NCI-H2227 treated with DMSO at 0.1 percent for 48 hours (cell line): Measurements from ENCODE around the gene GJC2.

Source experiments
- DNase-seq: peaks from one replicate; lab custom pipeline; 2025; lab: John Stamatoyannopoulos, UW

Gene GJC2

DNA sequence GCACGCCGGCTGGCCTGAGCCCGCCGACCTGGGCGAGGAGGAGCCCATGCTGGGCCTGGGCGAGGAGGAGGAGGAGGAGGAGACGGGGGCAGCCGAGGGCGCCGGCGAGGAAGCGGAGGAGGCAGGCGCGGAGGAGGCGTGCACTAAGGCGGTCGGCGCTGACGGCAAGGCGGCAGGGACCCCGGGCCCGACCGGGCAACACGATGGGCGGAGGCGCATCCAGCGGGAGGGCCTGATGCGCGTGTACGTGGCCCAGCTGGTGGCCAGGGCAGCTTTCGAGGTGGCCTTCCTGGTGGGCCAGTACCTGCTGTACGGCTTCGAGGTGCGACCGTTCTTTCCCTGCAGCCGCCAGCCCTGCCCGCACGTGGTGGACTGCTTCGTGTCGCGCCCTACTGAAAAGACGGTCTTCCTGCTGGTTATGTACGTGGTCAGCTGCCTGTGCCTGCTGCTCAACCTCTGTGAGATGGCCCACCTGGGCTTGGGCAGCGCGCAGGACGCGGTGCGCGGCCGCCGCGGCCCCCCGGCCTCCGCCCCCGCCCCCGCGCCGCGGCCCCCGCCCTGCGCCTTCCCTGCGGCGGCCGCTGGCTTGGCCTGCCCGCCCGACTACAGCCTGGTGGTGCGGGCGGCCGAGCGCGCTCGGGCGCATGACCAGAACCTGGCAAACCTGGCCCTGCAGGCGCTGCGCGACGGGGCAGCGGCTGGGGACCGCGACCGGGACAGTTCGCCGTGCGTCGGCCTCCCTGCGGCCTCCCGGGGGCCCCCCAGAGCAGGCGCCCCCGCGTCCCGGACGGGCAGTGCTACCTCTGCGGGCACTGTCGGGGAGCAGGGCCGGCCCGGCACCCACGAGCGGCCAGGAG is 8.6 kb downstream of the GJC2 start:
- no peak for DNase-seq

DNA sequence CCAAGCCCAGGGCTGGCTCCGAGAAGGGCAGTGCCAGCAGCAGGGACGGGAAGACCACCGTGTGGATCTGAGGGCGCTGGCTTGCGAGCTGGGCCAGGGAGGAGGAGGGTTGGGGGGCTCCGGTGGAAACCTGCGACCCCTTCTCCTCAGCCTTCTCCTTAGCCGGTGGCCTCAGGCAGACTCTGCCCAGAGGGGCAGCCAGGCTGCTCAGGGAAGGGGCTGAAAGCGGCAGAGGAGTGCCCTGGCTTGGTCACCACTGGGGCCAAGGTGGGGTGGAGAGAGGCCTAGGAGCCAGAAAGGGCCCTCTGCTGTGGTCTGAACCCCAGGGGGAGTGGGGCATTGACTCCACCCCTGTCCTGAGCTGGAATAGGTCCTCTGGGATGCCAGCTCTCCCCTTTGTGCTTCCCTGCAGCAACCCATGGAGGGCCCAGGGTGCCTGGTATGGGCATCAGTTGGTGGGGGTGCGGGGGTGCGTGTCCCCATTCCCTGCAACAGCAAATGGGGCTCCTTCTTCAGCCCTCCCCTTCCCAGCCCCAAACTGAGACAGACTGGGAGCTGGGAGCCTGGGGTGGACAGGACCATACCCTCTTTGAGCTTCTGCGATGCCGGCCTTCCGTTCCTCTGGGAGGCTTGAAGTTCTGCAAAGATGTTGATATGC is 9.4 kb downstream of the GJC2 start:
- DNase-seq: no peak

DNA sequence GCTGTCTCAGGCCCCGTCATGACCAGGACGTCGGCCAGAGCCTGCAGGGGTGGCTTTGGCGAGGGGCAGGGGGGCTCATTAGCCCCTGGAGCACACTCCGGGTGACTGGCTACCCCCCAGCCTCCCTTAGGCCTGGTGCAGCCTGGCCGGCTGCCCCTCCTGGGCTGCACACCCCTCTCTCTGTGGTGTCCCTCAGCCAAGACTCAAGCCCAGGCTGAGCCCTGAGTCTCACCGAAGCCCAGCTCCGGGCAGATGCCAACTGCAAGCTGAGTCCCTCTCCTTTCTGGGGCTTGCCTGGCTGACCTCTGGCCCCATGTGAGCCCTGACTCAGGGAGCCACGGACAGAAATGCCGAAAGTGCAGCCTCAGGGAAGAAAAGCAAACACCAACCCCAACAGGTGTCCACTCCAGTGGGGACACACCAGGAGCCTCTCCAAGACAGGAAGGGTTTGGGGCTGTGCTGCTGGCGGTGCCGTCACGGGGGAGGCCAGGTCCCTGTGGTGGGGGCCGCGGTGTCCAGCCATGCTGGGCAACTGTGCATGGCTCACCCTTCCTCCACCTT is 10.6 kb downstream of the GJC2 start:
- DNase-seq: no peak

DNA sequence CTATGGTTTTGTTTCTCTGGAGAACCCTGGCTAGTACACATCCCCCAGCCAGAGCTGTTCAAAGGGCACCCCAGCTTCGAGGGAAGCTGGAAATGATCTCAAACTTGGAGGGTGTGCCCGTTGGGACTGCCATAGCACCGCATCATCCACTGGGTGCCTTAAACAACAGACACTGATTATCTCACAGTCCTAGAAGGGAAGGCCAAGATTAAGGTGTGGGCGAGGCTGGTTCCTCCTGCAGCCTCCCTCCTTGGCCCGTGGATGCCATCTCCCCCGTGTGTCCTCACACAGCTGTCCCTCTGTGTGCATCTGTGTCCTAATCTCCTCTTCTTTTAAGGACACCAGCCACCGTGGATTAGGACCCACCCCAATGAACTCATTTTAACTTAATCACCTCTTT is 11.6 kb downstream of the GJC2 start:
- DNase-seq: no peak

DNA sequence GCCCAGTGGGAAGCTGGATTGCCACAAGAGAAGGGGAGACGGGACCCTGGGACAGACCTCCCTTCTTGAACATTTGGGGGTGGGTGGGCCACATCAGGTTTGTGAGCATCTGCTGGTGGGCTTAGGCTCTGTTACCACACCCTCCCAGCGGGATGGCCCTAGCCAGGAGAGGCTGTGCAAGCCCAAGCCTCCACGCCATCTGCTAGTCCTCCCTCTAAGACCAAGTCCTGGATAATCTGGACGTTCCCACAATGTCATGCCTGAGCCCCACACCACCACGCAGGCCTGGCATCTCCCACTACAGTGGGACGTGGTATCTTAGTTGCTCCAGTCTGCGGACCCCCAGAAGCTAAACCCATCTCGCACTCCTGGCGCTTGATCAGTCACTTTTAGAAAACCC is 12.1 kb downstream of the GJC2 start:
- DNase-seq: no peak

DNA sequence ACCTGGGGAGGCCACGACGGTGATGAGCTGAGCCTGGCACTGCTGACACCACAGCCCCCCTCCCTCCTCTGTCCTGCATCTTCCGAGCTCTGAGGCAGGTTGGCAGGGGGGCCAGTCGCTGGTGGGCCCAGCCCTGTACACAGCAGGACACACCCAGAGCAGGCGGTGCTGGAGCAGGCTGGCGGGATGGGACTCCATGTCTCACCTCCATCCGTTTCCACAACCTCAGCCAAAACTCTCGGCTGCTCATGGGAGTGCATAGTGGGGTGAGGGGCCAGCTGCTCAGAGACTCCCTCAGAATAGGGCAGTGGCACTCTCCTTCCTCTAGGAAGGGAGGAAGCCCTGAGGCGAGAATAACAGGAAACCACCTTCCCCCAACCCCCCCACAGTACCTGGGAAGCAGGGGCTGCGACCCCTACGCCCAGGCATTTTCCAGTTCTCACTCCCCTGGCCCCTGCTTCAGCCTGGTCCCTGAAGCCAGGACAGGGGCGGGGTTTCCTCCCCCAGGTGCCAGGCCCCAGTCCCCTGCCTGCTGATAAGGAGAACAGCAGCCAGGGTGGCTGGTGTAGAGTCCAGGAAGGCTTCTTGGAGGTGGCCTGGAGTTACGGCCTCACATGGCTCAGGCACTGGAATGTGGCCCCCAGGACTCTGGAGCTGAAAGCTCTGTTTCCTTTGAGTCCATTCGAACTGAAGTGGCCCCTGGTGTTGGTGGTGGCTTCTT is 12.7 kb downstream of the GJC2 start:
- no peak for DNase-seq

- DNase-seq: no peak
Measured at GRCh38 chr1:228163007-228163753, 13.4 kb downstream of the GJC2 start.

- no peak for DNase-seq
Measured at GRCh38 chr1:228163776-228164519, 14.2 kb downstream of the GJC2 start.

DNA sequence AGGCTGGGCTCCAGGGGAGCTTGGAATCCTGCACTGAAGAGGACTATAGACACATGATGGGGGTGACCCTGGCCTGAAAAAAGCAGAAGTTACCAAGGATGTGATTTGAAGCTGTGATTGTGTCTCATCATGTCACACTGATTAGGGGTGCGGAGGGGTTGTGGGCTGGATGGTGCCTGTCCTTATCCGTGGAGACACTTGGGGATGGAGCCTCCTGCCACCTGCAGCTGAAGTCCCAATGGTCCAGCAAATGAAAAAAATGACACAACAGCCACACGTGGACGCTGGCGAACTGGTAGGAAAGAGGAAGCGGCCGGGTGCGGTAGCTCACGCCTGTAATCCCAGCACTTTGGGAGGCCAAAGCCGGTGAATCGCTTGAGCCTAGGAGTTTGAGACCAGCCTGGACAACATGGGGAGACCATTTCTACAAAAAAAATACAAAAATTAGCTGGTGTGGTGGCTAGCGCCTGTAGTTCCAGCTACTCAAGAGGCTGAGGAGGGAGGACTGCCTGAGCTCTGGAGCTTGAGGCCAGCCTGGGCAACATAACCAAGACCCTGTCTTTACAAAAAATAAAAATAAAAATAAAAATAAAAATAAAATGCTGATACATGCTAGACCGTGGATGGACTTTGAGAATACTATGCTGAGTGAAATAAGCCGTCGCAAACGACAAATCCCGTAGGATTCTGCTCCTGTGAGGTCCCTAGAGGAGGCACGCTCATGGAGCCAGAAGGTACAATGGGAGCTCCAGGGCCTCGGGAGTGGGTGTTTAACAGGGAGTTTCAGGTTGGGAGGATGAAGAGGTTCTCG is 15.0 kb downstream of the GJC2 start:
- DNase-seq: no peak

- peak; percentile 96 for DNase-seq
Measured at GRCh38 chr1:228165372-228166169, 15.8 kb downstream of the GJC2 start, which contains the start of gene IBA57. TSS of gene IBA57 (plus strand) at chr1:228165804. CDS start at chr1:228165817, 13 bp downstream.

DNA sequence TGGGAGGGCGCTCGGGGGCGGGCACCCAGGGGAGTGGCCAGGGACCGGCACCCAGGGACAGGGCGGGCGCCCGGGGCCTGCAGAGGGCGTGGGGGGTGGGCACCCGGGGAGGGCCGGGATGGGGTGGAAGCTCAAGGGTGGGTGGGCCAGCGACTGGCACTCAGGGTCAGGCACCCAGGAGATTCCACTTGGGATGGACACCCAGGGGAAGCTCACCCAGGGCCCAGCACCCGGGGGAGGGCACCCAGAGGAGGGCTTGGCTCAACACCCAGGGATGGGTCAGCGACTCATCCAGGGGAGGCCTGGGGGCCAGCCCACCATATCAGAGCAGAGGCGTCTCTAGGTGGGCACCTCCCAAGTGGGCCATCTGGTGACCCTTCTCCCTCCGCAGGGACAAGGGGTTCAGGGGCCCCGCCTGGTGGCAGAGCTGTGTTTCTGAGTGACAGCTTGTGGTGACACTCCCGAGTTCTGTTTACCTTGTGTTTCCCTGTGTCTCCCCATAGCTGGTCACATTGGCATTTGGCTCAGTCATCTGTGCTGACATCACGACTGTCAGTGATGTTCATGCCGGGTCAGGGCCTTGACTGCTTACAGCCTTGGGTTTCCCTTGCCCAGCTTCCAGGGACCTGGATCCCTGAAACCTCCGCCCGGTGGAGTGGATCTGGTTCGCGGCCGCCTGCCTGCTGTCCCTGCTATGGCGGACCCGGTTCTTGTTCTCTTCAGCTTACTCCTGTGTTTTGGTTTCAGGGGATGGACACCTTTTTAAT is 16.6 kb downstream of the GJC2 start:
- DNase-seq: no peak

DNA sequence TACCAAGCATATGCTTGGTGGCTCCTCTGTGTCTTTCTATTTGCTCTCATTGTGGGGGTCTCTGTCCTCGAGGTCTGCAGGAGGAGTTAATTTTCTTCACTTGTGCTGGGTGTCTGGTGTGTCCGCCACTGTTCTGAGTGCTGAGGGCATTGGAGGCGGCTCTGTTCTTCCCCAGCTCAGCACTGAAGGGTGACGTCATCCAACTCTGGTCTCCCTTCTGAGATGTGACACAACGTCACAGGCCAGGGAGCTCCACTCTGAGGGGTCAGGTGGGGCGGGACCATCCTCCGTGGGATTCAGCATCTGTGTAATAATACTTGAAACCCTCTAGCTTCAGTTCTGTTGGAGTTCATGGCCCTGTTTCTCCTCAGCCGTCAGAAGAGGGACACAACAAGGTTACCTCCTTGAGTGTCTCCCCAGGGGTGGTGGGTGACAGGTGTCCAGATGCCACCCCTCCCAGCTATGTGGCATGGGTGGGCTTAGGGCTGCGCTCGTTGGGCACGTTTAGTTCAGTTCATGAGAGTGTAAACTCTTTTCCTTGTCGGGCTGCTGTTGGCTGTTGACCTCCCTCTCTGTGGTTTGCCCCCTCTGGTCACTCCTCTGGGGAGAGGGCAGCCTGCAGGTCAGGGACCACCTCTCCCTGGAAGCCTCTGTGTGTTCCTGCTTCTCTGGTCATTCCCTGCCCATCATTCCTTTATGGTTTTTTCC is 19.0 kb downstream of the GJC2 start:
- no peak for DNase-seq

- DNase-seq: no peak
Measured at GRCh38 chr1:228169345-228169744, 19.6 kb downstream of the GJC2 start.

DNA sequence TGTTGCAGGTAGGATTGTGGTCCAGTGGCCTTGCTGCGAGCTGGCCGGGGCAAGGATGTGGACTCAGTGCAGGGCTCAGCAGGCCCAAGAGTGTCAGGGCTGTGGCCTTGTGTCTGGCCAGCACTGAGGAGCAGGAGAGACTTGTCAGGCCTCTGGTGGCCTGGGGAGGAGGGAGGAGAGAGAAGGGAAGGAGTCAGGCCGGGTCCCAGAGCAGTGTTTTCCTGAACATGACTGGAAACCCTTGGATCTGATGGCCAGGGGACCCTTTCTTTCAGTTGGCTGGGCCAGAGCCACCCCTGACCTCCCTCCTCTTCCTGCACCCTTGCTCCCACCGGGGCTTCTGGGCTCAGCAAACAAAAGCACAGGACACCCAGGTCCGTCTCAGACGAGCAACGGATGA is 20.9 kb downstream of the GJC2 start:
- no peak for DNase-seq

GRCh38 chr1:228171221-228171891 is 21.6 kb downstream of the GJC2 start:
- DNase-seq: no peak

DNA sequence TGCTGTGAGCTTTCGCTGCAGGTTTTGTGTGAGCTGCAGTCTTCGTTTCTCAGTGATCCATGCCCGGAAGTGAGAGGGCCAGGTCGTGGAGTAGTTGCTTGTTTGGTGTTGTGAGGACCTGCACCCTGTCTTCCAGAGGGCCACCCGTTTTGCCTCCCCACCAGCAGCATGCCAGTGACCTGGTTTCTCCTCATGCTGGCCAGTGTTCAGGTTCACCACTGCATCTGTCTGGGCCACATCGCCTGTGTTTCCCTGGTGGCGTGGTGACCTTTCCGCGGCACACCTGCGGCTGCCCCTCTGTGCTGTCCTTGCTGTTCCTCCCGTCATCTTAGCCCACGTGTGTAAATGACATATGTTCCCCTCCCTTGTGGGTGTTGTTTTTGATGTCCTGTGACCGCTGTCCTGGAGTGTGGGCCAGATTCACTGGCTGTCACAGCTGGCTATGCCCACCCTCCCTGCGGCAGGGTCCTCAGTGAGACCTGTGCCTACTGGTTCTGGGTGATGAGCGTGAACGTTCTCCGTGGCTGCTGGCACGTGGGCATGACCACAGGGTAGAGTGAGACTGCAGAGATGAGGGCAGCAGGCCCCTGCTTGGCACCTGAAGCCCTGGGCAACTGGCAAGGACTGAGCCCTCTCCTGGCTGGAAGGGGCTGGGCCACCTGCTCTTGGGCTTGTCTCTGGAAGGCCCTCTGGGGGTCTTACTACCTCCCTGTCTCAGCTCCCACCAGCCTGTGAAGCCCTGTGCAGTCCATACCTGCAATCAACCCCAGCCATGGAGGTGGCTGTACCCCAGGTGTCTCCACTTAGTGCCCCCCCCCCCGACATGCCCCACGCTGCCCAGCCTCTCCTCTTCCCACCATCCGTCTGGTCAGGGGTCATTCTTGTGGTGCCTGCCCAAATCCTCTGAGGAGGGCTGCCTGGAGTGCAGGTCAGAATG is 23.1 kb downstream of the GJC2 start:
- DNase-seq: no peak
